Mammary epithelial cell (primary cell): ENCODE results near the gene ANXA2.

Experiments
- EZH2 ChIP-seq: IDR thresholded peaks from 2 replicates; pipeline ENCODE4 v1.6.1; 2012; ENCODE audit warnings: low read length, inconsistent platforms, borderline replicate concordance
- TF ChIP-seq, protein P1 (sequence below), 2 donors: IDR thresholded peaks in 1 of 2; conservative IDR thresholded peaks in 1 of 2; 2 replicates each; pipeline ENCODE4 v1.5.1; 2011 to 2012; ENCODE audit warnings: inconsistent platforms in 2 of 2, low read length in 2 of 2, mild to moderate bottlenecking in 2 of 2, control low read depth in 1 of 2, low read depth in 1 of 2; ENCODE audit not compliant: insufficient read depth in 1 of 2; ENCODE audit errors: extremely low read depth in 1 of 2

DNA sequence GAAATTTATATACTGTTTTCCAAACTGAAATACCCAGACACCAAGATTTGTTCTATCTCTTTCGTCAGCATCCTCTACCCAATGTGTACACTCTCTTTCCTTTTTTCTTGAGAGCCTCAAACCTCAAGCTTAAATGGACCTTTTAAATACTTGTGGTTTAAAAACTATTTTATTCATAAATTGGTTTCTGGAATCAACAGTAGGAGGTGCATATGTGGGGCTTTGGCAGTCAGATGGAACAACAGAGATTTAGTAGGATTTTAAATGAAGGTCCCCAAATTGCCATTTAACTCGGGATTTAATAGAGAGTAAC lies 33.2 kb downstream of the ANXA2 start:
- TF ChIP-seq, protein P1, sequence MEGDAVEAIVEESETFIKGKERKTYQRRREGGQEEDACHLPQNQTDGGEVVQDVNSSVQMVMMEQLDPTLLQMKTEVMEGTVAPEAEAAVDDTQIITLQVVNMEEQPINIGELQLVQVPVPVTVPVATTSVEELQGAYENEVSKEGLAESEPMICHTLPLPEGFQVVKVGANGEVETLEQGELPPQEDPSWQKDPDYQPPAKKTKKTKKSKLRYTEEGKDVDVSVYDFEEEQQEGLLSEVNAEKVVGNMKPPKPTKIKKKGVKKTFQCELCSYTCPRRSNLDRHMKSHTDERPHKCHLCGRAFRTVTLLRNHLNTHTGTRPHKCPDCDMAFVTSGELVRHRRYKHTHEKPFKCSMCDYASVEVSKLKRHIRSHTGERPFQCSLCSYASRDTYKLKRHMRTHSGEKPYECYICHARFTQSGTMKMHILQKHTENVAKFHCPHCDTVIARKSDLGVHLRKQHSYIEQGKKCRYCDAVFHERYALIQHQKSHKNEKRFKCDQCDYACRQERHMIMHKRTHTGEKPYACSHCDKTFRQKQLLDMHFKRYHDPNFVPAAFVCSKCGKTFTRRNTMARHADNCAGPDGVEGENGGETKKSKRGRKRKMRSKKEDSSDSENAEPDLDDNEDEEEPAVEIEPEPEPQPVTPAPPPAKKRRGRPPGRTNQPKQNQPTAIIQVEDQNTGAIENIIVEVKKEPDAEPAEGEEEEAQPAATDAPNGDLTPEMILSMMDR (conservative IDR thresholded peaks at IDR 0.05 in 1 of 2, IDR thresholded peaks at IDR 0.05 in 1 of 2; ENCODE audit: extremely low read depth in 1 of 2, insufficient read depth in 1 of 2, low read depth in 1 of 2, low read length in 2 of 2), result no peak
- TF ChIP-seq EZH2, result no peak
